ENCODE measurements around the gene SLC6A18. TPM values are rescaled to one million over a fixed set of nuclear protein-coding genes. Genes with fewer than 3 reads are reported as not detected.
A peak's percentile ranks its signal among the peaks of the same experiment; 100 is the strongest.

Gene SLC6A18
- total and polyA plus RNA-seq, 9 of the 15 experiments (the other 6 are each of a cell fraction or from before 2014, with no cell fraction given) = not detected

GRCh38 chr5:1204693-1205242, 20.4 kb upstream of the SLC6A18 start (continued):
- TF ChIP-seq CEBPB (tag; IDR thresholded peaks at IDR 0.05) (no peak), JUND (IDR thresholded peaks at IDR 0.05; ENCODE audit: borderline replicate concordance, low read depth, low read length) (no peak), JUND (tag; IDR thresholded peaks at IDR 0.05; ENCODE audit: borderline replicate concordance, low read depth, low read length) (peak; percentile 13; the same call in 1 of the 3 replicates), SOX6 (IDR thresholded peaks at IDR 0.05) (no peak), SMARCB1 (IDR thresholded peaks at IDR 0.05; ENCODE audit: insufficient read length, low read depth) (no peak), PRPF4 (IDR thresholded peaks at IDR 0.05; ENCODE audit: insufficient read depth, low read depth, low read length, poor library complexity, severe bottlenecking) (no peak), TCF7L2 (IDR thresholded peaks at IDR 0.05; ENCODE audit: low read depth, low read length) (no peak), SIN3B (IDR thresholded peaks at IDR 0.05; ENCODE audit: low read depth) (no peak), NFIC (IDR thresholded peaks at IDR 0.05) (no peak), ADNP (tag; IDR thresholded peaks at IDR 0.05) (no peak), GTF2A2 (tag; IDR thresholded peaks at IDR 0.05) (no peak), NCOA1 (IDR thresholded peaks at IDR 0.05; ENCODE audit: low read depth) (no peak), PRMT5 (CRISPR knock-in tag; IDR thresholded peaks at IDR 0.05) (no peak), FOXJ3 (CRISPR knock-in tag; IDR thresholded peaks at IDR 0.05) (no peak), CBX5 (IDR thresholded peaks at IDR 0.05; ENCODE audit: borderline replicate concordance, low read depth) (no peak), HMGN3 (IDR thresholded peaks at IDR 0.05; ENCODE audit: borderline replicate concordance, extremely low read depth, insufficient read length, low read depth, low read length) (no peak)
- TF ChIP-seq, protein P1, sequence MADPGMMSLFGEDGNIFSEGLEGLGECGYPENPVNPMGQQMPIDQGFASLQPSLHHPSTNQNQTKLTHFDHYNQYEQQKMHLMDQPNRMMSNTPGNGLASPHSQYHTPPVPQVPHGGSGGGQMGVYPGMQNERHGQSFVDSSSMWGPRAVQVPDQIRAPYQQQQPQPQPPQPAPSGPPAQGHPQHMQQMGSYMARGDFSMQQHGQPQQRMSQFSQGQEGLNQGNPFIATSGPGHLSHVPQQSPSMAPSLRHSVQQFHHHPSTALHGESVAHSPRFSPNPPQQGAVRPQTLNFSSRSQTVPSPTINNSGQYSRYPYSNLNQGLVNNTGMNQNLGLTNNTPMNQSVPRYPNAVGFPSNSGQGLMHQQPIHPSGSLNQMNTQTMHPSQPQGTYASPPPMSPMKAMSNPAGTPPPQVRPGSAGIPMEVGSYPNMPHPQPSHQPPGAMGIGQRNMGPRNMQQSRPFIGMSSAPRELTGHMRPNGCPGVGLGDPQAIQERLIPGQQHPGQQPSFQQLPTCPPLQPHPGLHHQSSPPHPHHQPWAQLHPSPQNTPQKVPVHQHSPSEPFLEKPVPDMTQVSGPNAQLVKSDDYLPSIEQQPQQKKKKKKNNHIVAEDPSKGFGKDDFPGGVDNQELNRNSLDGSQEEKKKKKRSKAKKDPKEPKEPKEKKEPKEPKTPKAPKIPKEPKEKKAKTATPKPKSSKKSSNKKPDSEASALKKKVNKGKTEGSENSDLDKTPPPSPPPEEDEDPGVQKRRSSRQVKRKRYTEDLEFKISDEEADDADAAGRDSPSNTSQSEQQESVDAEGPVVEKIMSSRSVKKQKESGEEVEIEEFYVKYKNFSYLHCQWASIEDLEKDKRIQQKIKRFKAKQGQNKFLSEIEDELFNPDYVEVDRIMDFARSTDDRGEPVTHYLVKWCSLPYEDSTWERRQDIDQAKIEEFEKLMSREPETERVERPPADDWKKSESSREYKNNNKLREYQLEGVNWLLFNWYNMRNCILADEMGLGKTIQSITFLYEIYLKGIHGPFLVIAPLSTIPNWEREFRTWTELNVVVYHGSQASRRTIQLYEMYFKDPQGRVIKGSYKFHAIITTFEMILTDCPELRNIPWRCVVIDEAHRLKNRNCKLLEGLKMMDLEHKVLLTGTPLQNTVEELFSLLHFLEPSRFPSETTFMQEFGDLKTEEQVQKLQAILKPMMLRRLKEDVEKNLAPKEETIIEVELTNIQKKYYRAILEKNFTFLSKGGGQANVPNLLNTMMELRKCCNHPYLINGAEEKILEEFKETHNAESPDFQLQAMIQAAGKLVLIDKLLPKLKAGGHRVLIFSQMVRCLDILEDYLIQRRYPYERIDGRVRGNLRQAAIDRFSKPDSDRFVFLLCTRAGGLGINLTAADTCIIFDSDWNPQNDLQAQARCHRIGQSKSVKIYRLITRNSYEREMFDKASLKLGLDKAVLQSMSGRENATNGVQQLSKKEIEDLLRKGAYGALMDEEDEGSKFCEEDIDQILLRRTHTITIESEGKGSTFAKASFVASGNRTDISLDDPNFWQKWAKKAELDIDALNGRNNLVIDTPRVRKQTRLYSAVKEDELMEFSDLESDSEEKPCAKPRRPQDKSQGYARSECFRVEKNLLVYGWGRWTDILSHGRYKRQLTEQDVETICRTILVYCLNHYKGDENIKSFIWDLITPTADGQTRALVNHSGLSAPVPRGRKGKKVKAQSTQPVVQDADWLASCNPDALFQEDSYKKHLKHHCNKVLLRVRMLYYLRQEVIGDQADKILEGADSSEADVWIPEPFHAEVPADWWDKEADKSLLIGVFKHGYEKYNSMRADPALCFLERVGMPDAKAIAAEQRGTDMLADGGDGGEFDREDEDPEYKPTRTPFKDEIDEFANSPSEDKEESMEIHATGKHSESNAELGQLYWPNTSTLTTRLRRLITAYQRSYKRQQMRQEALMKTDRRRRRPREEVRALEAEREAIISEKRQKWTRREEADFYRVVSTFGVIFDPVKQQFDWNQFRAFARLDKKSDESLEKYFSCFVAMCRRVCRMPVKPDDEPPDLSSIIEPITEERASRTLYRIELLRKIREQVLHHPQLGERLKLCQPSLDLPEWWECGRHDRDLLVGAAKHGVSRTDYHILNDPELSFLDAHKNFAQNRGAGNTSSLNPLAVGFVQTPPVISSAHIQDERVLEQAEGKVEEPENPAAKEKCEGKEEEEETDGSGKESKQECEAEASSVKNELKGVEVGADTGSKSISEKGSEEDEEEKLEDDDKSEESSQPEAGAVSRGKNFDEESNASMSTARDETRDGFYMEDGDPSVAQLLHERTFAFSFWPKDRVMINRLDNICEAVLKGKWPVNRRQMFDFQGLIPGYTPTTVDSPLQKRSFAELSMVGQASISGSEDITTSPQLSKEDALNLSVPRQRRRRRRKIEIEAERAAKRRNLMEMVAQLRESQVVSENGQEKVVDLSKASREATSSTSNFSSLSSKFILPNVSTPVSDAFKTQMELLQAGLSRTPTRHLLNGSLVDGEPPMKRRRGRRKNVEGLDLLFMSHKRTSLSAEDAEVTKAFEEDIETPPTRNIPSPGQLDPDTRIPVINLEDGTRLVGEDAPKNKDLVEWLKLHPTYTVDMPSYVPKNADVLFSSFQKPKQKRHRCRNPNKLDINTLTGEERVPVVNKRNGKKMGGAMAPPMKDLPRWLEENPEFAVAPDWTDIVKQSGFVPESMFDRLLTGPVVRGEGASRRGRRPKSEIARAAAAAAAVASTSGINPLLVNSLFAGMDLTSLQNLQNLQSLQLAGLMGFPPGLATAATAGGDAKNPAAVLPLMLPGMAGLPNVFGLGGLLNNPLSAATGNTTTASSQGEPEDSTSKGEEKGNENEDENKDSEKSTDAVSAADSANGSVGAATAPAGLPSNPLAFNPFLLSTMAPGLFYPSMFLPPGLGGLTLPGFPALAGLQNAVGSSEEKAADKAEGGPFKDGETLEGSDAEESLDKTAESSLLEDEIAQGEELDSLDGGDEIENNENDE (IDR thresholded peaks at IDR 0.05; ENCODE audit: low read depth, low read length) = no peak
- TF ChIP-seq, protein P2, sequence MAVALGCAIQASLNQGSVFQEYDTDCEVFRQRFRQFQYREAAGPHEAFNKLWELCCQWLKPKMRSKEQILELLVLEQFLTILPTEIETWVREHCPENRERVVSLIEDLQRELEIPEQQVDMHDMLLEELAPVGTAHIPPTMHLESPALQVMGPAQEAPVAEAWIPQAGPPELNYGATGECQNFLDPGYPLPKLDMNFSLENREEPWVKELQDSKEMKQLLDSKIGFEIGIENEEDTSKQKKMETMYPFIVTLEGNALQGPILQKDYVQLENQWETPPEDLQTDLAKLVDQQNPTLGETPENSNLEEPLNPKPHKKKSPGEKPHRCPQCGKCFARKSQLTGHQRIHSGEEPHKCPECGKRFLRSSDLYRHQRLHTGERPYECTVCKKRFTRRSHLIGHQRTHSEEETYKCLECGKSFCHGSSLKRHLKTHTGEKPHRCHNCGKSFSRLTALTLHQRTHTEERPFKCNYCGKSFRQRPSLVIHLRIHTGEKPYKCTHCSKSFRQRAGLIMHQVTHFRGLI (CRISPR knock-in tag; IDR thresholded peaks at IDR 0.05) = 0 out of 2 replicates have a peak, but pooled peaks have one; percentile 39

Data from K562 (cell line).